Effector memory CD4-positive, alpha-beta T cell (primary cell): ENCODE measurements around the gene EIF4G3.
"Not testable (repeated sequence)": the region's sequence is repeated elsewhere in the genome, so short reads cannot be mapped to it uniquely, and the experiment has no call there.

Experiments
- DNase-seq, 3 donors: peaks; one replicate each; pipeline ENCODE4 v3.0.0-alpha.2; 2020
- H3K27ac ChIP-seq: 2 replicates; pipeline ENCODE4 v1.7.0; 2013; ENCODE audit warnings: mild to moderate bottlenecking, low read length, moderate library complexity; ENCODE audit not compliant: insufficient read depth, poor library complexity, severe bottlenecking
- H3K27me3 ChIP-seq: replicated peaks from 2 replicates; pipeline ENCODE4 v1.7.0; 2013; ENCODE audit warnings: mild to moderate bottlenecking, low read length; ENCODE audit not compliant: insufficient read depth, control insufficient read depth, poor library complexity, severe bottlenecking
- H3K36me3 ChIP-seq: 2 replicates; pipeline ENCODE4 v1.7.0; 2013; ENCODE audit warnings: mild to moderate bottlenecking, low read length, moderate library complexity; ENCODE audit not compliant: control insufficient read depth, insufficient read depth
- H3K4me1 ChIP-seq: 2 replicates; pipeline ENCODE4 v1.7.0; 2013; ENCODE audit warnings: low read length, mild to moderate bottlenecking; ENCODE audit not compliant: control insufficient read depth, insufficient read depth, poor library complexity, severe bottlenecking
- H3K4me3 ChIP-seq: 2 replicates; pipeline ENCODE4 v1.7.0; 2013; ENCODE audit warnings: low read length, low read depth, mild to moderate bottlenecking; ENCODE audit not compliant: insufficient read depth, poor library complexity, severe bottlenecking
- H3K9me3 ChIP-seq: 2 replicates; pipeline ENCODE4 v1.7.0; 2013; ENCODE audit warnings: mild to moderate bottlenecking, low read length, moderate library complexity; ENCODE audit not compliant: control insufficient read depth
- total RNA-seq, 3 donors: gene quantifications; one replicate each; lab custom pipeline; 2026; lab: John Stamatoyannopoulos, UW

Gene EIF4G3
- 43.1 to 68.1 (median 68.0) reads per million in 3 donors for total RNA-seq

DNA sequence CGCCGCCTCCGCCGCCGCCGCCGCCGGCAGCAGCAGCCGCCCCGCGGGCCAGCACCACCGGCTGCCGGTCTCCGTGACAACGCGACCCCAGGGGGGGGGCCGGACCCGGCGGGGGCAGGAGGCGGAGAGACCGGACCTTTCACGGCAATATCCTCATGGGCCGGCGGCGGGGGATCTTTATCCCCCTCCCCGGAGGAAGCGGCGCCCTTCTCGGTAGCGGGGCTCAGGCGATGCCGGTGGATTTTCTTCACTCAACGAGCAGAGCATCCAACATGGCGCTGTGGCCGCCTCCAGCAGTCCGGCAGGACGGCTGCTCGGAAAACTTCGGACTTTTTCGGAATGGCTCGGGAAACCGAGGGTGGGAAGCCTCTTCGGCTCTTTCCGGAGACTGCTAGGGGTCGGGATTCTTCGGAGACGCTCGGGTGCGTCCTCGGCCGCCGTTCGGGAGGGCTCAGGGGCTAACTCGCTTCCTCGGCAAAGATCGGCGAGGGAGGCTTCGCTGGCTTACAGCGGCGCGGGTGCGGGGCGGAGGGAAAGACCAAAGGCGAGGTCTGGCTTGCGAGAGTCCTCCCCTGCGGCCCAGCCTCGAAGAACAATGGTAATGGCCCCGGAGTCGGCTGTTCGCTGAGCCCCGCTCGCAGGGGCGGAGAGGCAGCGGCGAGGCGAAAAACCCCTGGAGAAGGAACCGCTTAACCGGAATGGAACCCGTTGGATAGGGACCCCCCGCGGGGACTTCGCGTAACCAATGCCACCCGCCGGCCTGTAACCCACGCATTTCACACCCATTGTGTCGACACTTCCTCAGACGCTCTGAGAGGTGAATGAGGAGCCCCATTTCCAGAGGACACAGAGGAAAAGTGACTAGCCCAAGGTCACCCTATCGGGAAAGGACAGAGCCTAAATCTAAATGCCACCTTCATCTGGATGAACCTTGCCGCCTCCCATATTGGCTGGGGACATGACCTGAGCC is at the start of gene EIF4G3:
Gene EIF4G3, minus strand, starts transcription at position 312 of the 970 bp plus-strand sequence. CDS start 174,155 bp downstream, outside the sequence.
- Histone ChIP-seq H3K9me3 (no peaks in the 10 kb centered on the region), H3K27ac (peak within 1 kb of the TSS; percentile 75), H3K36me3 (no peaks in the 10 kb centered on the region), H3K27me3 (no peaks in the 10 kb centered on the region), H3K4me3 (peak within 1 kb of the TSS; percentile 88), H3K4me1 (peaks cover 6% of the 10 kb centered on the region)
- DNase-seq: peak; percentile 86 to 99 (median 97)

GRCh38 chr1:21225065-21225464 is 48.4 kb upstream of the EIF4G3 start:
- Histone ChIP-seq H3K27ac (no peak overlapping the region), H3K9me3 (no peaks in the 10 kb centered on the region), H3K36me3 (peaks cover 69% of the 10 kb centered on the region), H3K4me3 (no peak overlapping the region), H3K4me1 (no peaks in the 10 kb centered on the region), H3K27me3 (no peaks in the 10 kb centered on the region)
- DNase-seq: no peak

- Histone ChIP-seq H3K4me1 (no peaks in the 10 kb centered on the region), H3K9me3 (no peaks in the 10 kb centered on the region), H3K27me3 (no peaks in the 10 kb centered on the region), H3K4me3 (no peak overlapping the region), H3K36me3 (peaks cover 65% of the 10 kb centered on the region), H3K27ac (no peak overlapping the region)
- DNase-seq: no peak
These were observed 44.1 kb upstream of the EIF4G3 start for GRCh38 chr1:21220815-21221214.

- Histone ChIP-seq H3K27ac (no peak overlapping the region), H3K27me3 (no peaks in the 10 kb centered on the region), H3K4me1 (no peaks in the 10 kb centered on the region), H3K36me3 (peaks cover 55% of the 10 kb centered on the region), H3K4me3 (no peak overlapping the region), H3K9me3 (no peaks in the 10 kb centered on the region)
- no peak for DNase-seq
These were observed 43.0 kb upstream of the EIF4G3 start for GRCh38 chr1:21219674-21220073.

DNA sequence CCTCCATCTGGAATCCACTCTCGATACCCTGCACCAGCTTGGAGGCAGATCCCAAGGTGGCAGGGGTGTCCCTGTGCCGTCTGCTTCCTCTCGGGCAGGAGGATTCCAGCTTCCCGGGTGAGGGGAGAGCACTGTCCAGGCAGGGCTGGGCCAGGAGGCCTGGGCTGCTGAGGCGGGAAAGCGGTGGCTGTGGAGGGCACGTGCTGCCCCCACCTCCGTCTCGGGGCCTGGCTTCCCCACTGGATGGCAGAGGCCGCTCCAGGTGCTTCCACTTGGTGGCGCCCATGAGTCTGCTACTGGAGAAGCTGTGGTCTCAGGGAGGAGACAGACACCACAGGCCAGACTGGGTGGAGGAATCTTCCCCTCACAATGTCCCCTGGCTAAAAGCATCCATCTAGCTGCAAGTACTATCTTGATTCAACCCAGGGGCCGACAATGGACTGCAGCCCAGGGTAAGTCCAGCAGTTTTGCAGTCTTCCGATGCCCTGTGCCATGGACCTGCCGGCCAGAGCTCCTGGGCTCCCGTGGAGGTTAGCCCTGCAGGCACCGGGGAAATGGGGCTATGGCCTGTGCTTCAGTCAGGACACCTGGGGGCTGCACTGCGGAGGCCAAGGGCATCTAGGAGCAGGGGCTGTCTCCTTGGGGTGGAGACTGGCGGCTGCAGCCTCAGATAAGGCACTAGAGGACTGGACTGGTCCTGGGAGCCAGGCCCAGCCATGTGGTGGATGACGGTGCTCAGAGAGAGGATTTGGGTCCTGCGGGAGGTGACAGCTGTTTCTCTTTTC is 41.3 kb upstream of the EIF4G3 start:
- Histone ChIP-seq H3K27ac (no peak overlapping the region), H3K36me3 (peaks cover 42% of the 10 kb centered on the region), H3K27me3 (no peaks in the 10 kb centered on the region), H3K4me3 (no peak overlapping the region), H3K9me3 (no peaks in the 10 kb centered on the region), H3K4me1 (no peaks in the 10 kb centered on the region)
- DNase-seq: peak in 1 of 3 donors; percentile 7

DNA sequence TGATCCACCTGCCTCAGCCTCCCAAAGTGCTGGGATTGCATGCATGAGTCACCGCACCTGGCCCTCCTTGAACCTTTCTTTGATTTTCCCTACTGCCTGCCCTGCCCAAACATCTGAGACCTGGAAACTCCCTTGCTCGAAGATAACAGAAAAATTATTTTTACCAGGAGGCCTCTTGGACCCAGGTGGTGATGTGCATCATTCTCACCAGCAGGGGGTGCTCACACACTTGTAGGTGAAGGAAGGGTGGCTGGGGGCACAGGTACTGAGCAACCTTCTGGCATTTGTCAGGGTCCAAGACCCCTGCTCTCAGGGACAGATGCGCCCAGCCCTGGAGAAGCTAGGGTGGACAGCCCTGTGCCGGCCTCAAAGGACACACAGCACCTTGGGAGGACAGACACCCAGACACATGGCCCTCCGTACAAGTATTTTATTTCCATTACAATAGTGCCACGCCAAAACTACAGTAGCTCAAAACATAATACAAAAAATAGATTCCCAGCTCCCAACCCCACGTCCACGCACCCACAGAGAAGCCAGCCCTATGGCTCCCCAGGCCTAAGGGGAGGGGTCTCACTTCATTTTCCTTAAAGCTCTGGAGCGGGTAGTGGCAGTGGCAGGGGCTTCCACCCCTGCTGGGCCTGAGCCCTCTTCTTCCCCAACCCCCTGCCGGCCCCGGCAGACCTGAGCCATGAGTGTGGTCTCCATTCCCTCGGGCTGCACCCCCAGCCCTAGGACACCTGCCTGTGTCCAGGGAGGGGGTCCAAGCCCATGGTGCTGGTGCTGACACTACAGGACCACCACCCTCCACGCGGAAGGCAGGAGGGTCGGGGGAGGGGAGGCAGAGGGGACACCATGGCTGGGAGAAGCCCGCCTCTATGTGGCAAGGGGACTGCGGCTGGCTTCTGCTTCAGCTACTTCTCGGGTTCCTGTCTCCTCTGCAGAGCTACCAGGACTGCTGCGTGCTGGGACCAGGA is 40.4 kb upstream of the EIF4G3 start:
- Histone ChIP-seq H3K4me1 (no peaks in the 10 kb centered on the region), H3K27me3 (no peaks in the 10 kb centered on the region), H3K9me3 (no peaks in the 10 kb centered on the region), H3K27ac (no peak overlapping the region), H3K36me3 (peaks cover 38% of the 10 kb centered on the region), H3K4me3 (no peak overlapping the region)
- peak; percentile 27 to 51 (median 34) for DNase-seq

DNA sequence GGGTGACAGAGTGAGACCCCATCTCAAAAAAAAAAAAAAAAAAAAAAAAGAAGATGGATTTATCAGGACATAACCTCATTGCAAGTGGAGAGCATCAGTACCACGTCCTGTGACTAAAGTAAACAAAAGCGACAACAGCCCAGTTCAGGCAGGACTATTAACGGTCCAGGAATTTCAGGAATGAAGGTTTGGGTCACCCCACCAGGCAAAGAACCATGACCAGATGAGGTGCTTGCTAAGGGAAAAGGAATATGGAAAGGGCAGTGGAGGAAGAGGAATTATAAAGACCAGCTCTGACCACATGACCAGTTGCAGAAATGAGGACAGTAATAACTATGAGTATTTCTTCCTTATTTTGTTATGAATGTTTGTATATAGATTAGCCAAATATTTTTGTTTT is 35.4 kb upstream of the EIF4G3 start:
- Histone ChIP-seq H3K4me1 (no peaks in the 10 kb centered on the region), H3K9me3 (no peaks in the 10 kb centered on the region), H3K4me3 (no peak overlapping the region), H3K36me3 (no peaks in the 10 kb centered on the region), H3K27me3 (no peaks in the 10 kb centered on the region), H3K27ac (no peak overlapping the region)
- no peak for DNase-seq

GRCh38 chr1:21208137-21208700 is 31.5 kb upstream of the EIF4G3 start:
- H3K4me1 ChIP-seq, DNase-seq, H3K4me3 ChIP-seq, H3K9me3 ChIP-seq, H3K27ac ChIP-seq, H3K36me3 ChIP-seq, H3K27me3 ChIP-seq: not testable (repeated sequence)

DNA sequence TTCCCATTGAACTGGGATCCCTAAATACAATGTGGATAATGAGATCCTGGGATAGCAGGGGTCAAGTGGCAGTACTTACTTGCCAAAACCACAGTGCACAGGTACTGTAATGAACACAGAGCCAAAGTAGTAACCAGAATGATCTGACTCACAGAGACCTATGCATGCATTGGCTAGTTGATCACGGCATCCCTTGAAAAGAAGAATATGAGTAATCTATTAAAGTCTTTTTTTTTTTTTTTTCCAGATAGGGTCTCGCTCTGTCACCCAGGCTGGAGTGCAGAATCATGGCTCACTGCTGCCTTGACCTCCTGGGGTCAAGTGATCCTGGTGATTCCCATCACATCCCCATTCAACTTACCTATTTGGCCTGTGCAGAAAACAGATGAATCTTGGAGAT is 29.4 kb upstream of the EIF4G3 start:
- Histone ChIP-seq H3K4me3 (no peak overlapping the region), H3K36me3 (no peaks in the 10 kb centered on the region), H3K27me3 (no peaks in the 10 kb centered on the region), H3K27ac (no peak overlapping the region), H3K9me3 (no peaks in the 10 kb centered on the region), H3K4me1 (no peaks in the 10 kb centered on the region)
- DNase-seq: no peak
